HCT116 (cell line): ENCODE measurements around the gene TMEM121B. TPM values are rescaled to one million over a fixed set of nuclear protein-coding genes. Genes with fewer than 3 reads are reported as not detected.

Experiments
- ATAC-seq: fragments of 200-7000 bp; cut with Tn5 transposase; 2 replicates; pipeline ENCODE4 v1.9.1; 2020; ENCODE audit warnings: mild to moderate bottlenecking, moderate library complexity
- BruUV-seq: library from RNA; stranded (reverse); fragments of 400-500 nt; replicated peaks from 2 replicates; lab custom pipeline; 2021; lab: Mats Ljungman, UMichigan
- CTCF ChIA-PET: fragments of 300-600 bp; sonication (Branson Sonifier 250); formaldehyde crosslinking; loops from one replicate; lab custom pipeline; 2021; ENCODE audit warnings: antibody characterized with exemption; lab: Charles Lee
- POLR2A ChIA-PET: fragments of 300-600, 350-600 bp; sonication (Branson Sonifier 250); formaldehyde crosslinking; loops from one replicate; lab custom pipeline; 2021; ENCODE audit warnings: antibody characterized with exemption; lab: Charles Lee
- RAD21 ChIA-PET, 2 experiments: fragments of 300-600 bp; sonication (Branson Sonifier 250); formaldehyde crosslinking; loops; one replicate each; lab custom pipeline; 2023; ENCODE audit warnings: low total read pairs in 2 of 2; ENCODE audit not compliant: uncharacterized antibody in 2 of 2, unreplicated experiment in 2 of 2, low non-redundant PET in 1 of 2; lab: Charles Lee
- DNase-seq: peaks from one replicate; pipeline ENCODE4 v3.0.0-alpha.2; 2010; ENCODE audit warnings: low read depth, low spot score
- H2AFZ ChIP-seq: fragments of 200-600 bp; shearing (Covaris generic), sonication (generic); 2 replicates; pipeline ENCODE4 v1.6.1; 2017; ENCODE audit warnings: low read depth, mixed run types, mixed read lengths, antibody characterized with exemption, low read length; ENCODE audit not compliant: poor library complexity, severe bottlenecking
- H3K27ac ChIP-seq: 2 replicates; pipeline ENCODE4 v1.5.1; 2012; ENCODE audit warnings: low read depth, low read length
- H3K27me3 ChIP-seq: fragments of 200-600 bp; sonication (generic); 2 replicates; pipeline ENCODE4 v1.6.1; 2016; ENCODE audit warnings: mixed run types, low read length, mixed read lengths; ENCODE audit not compliant: insufficient read depth
- H3K36me3 ChIP-seq, 2 experiments: fragments of 200-500 bp in 1 of 2; fragments of 200-600 bp in 1 of 2; sonication (Bioruptor generic) in 1 of 2; sonication (generic) in 1 of 2; 2 replicates each; pipeline versions ENCODE4 v1.5.1 to v1.6.1; 2014 to 2016; ENCODE audit warnings: low read length in 2 of 2, inconsistent platforms in 1 of 2, mixed read lengths in 1 of 2, mixed run types in 1 of 2; ENCODE audit not compliant: insufficient read depth in 2 of 2, control insufficient read depth in 1 of 2
- H3K4me1 ChIP-seq, 2 experiments: fragments of 200-600 bp in 1 of 2; sonication (generic) in 1 of 2; 2 replicates each; pipeline versions ENCODE4 v1.5.1 to v1.6.1; 2012 to 2017; ENCODE audit warnings: low read length in 2 of 2, inconsistent platforms in 1 of 2, mild to moderate bottlenecking in 1 of 2, mixed read lengths in 1 of 2, mixed run types in 1 of 2, moderate library complexity in 1 of 2; ENCODE audit not compliant: insufficient read depth in 2 of 2, control insufficient read depth in 1 of 2
- H3K4me2 ChIP-seq: fragments of 200-600 bp; sonication (generic); 2 replicates; pipeline ENCODE4 v1.6.1; 2017; ENCODE audit warnings: mixed run types, low read length, mixed read lengths
- H3K4me3 ChIP-seq, 2 experiments: fragments of 200-600 bp in 1 of 2; sonication (generic) in 1 of 2; replicated peaks in 1 of 2; 2 replicates each; pipeline ENCODE4 v1.5.1; 2011 to 2016; ENCODE audit warnings: low read length in 2 of 2, control low read depth in 1 of 2, low read depth in 1 of 2, mild to moderate bottlenecking in 1 of 2, mixed read lengths in 1 of 2, mixed run types in 1 of 2
- H3K79me2 ChIP-seq: fragments of 200-600 bp; sonication (generic); 2 replicates; pipeline ENCODE4 v1.6.1; 2017; ENCODE audit warnings: mild to moderate bottlenecking, mixed run types, low read length, moderate library complexity, mixed read lengths; ENCODE audit not compliant: insufficient read depth
- H3K9ac ChIP-seq: fragments of 200-600 bp; sonication (generic); 2 replicates; pipeline ENCODE4 v1.6.1; 2016; ENCODE audit warnings: low read length, mixed read lengths
- H3K9me2 ChIP-seq: fragments of 200-600 bp; sonication (generic), shearing (Covaris generic); 2 replicates; pipeline ENCODE4 v1.6.1; 2017; ENCODE audit warnings: mixed run types, mild to moderate bottlenecking, moderate library complexity; ENCODE audit not compliant: insufficient read depth
- H3K9me3 ChIP-seq, 2 experiments: fragments of 200-500 bp in 1 of 2; fragments of 200-600 bp in 1 of 2; sonication (Bioruptor generic) in 1 of 2; sonication (generic) in 1 of 2; 2 replicates each; pipeline ENCODE4 v1.6.1; 2014 to 2017; ENCODE audit warnings: low read length in 2 of 2, mixed read lengths in 2 of 2, inconsistent platforms in 1 of 2, low read depth in 1 of 2, mild to moderate bottlenecking in 1 of 2, mixed run types in 1 of 2, moderate library complexity in 1 of 2; ENCODE audit not compliant: control insufficient read depth in 1 of 2, insufficient read depth in 1 of 2
- H4K20me1 ChIP-seq: fragments of 200-600 bp; sonication (generic), shearing (Covaris generic); 2 replicates; pipeline ENCODE4 v1.6.1; 2017; ENCODE audit warnings: mixed run types, mild to moderate bottlenecking, moderate library complexity; ENCODE audit not compliant: insufficient read depth
- CBX3 ChIP-seq: IDR thresholded peaks from 2 replicates; pipeline ENCODE4 v1.6.1; 2012; ENCODE audit warnings: low read depth
- CEBPB ChIP-seq: IDR thresholded peaks from 2 replicates; pipeline ENCODE4 v1.6.1; 2012; ENCODE audit warnings: low read depth
- EGR1 ChIP-seq: IDR thresholded peaks from 2 replicates; pipeline ENCODE4 v1.6.1; 2012; ENCODE audit warnings: low read depth
- ELF1 ChIP-seq: IDR thresholded peaks from 2 replicates; pipeline ENCODE4 v1.6.1; 2012; ENCODE audit warnings: low read depth, borderline replicate concordance
- EZH2phosphoT487 ChIP-seq: fragments of 200-600 bp; IDR thresholded peaks from 2 replicates; pipeline ENCODE4 v1.6.1; 2018; ENCODE audit warnings: antibody characterized with exemption, borderline replicate concordance
- FOSL1 ChIP-seq: IDR thresholded peaks from 2 replicates; pipeline ENCODE4 v1.6.1; 2012; ENCODE audit warnings: low read depth
- POLR2AphosphoS5 ChIP-seq: IDR thresholded peaks from 2 replicates; pipeline ENCODE4 v1.6.1; 2011; ENCODE audit warnings: mild to moderate bottlenecking, low read depth, low read length, moderate library complexity
- SP1 ChIP-seq: IDR thresholded peaks from 2 replicates; pipeline ENCODE4 v1.6.1; 2012; ENCODE audit warnings: low read depth
- YY1 ChIP-seq: IDR thresholded peaks from 2 replicates; pipeline ENCODE4 v1.6.1; 2011; ENCODE audit warnings: low read length, low read depth, moderate library complexity, mild to moderate bottlenecking; ENCODE audit not compliant: insufficient replicate concordance; ENCODE audit errors: extremely low read depth
- ZNF274 ChIP-seq: fragments of 200-500 bp; sonication (Bioruptor generic); IDR thresholded peaks from 2 replicates; pipeline ENCODE4 v1.6.1; 2014; ENCODE audit warnings: mild to moderate bottlenecking, low read depth, low read length, inconsistent platforms
- intact Hi-C: fragments of 100-400 bp; cut with micrococcal nuclease; formaldehyde crosslinking; loops from 2 replicates; pipeline ENCODE4 v1.10.0; 2022
- total RNA-seq: library from RNA; stranded (reverse); gene quantifications from one replicate; pipeline ENCODE4 v1.2.1, GENCODE V29; 2021; ENCODE audit not compliant: unreplicated experiment
- TF ChIP-seq, protein P1 (sequence below): IDR thresholded peaks from 2 replicates; pipeline ENCODE4 v1.6.1; 2012
- TF ChIP-seq, protein P2 (sequence below), 3 experiments: fragments of 200-600 bp in 1 of 3; sonication (generic) in 1 of 3; IDR thresholded peaks in 2 of 3; conservative IDR thresholded peaks in 1 of 3; 2 replicates each; pipeline ENCODE4 v1.5.1; 2012 to 2017; ENCODE audit warnings: low read depth in 2 of 3, low read length in 2 of 3, antibody characterized with exemption in 1 of 3, borderline replicate concordance in 1 of 3, control low read depth in 1 of 3, mild to moderate bottlenecking in 1 of 3, mixed read lengths in 1 of 3, mixed run types in 1 of 3, moderate library complexity in 1 of 3; ENCODE audit not compliant: insufficient read depth in 1 of 3
- TF ChIP-seq, protein P3 (sequence below): IDR thresholded peaks from 2 replicates; pipeline ENCODE4 v1.6.1; 2011; ENCODE audit warnings: mild to moderate bottlenecking, low read length, moderate library complexity; ENCODE audit not compliant: insufficient replicate concordance; ENCODE audit errors: extremely low read depth
- TF ChIP-seq, protein P4 (sequence below): IDR thresholded peaks from 2 replicates; pipeline ENCODE4 v1.6.1; 2012; ENCODE audit warnings: low read depth

Gene TMEM121B
- total RNA-seq, 1 experiment from 2014 or later: 0.57 TPM

DNA sequence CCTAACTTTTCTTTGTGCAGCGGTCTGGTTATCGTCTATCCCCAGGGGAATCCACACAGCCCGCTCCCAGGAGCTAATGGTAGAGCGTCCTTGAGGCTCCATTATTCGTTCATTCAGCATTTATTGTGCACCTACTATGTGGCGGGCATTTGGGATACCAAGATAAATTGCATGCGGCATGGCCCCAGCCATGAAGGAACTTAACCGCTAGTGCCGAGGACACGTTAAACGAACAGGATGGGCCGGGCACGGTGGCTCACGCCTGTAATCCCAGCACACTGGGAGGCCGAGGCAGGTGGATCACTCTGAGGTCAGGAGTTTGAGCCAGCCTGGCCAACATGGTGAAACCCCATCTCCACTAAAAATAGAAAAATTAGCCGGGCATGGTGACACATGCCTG lies 11.2 kb downstream of the TMEM121B start (continued):
- no peak for TF ChIP-seq ELF1
- TF ChIP-seq EGR1: no peak
- TF ChIP-seq YY1: no peak
- TF ChIP-seq, protein P1, sequence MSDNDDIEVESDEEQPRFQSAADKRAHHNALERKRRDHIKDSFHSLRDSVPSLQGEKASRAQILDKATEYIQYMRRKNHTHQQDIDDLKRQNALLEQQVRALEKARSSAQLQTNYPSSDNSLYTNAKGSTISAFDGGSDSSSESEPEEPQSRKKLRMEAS: no peak
- no peak for TF ChIP-seq FOSL1
- no peak for TF ChIP-seq SP1

DNA sequence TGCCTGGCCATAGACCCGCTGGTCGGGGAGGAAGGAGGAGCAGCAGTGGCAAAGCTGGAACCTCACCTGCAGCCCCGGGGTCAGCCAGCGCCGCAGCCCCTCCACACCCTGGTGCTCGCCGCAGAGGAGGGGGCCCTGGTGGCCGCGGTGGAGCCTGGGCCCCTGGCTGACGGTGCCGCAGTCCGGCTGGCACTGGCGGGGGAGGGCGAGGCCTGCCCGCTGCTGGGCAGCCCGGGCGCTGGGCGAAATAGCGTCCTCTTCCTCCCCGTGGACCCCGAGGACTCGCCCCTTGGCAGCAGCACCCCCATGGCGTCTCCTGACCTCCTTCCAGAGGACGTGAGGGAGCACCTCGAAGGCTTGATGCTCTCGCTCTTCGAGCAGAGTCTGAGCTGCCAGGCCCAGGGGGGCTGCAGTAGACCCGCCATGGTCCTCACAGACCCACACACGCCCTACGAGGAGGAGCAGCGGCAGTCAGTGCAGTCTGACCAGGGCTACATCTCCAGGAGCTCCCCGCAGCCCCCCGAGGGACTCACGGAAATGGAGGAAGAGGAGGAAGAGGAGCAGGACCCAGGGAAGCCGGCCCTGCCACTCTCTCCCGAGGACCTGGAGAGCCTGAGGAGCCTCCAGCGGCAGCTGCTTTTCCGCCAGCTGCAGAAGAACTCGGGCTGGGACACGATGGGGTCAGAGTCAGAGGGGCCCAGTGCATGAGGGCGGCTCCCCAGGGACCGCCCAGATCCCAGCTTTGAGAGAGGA lies 11.9 kb downstream of the TMEM121B start:
- Histone ChIP-seq H3K79me2 (no peaks in the 10 kb centered on the region), H3K27me3 (no peaks in the 10 kb centered on the region), H3K9me3 (no peaks in the 10 kb centered on the region), H3K4me1 (no peaks in the 10 kb centered on the region), H3K9ac (no peak overlapping the region), H3K4me3 (no peak overlapping the region), H4K20me1 (no peaks in the 10 kb centered on the region), H2AFZ (no peak overlapping the region), H3K9me2 (no peaks in the 10 kb centered on the region), H3K36me3 (peaks cover 0 to 5% of the 10 kb centered on the region in 2 experiments; a peak in 1 of 4 replicates), H3K27ac (no peak overlapping the region), H3K4me2 (no peak overlapping the region)
- ChIA-PET RAD21 (no interaction called here), CTCF (no interaction called here), POLR2A (no interaction called here)
- ATAC-seq: no peak
- TF ChIP-seq CEBPB: no peak
- TF ChIP-seq, protein P2, sequence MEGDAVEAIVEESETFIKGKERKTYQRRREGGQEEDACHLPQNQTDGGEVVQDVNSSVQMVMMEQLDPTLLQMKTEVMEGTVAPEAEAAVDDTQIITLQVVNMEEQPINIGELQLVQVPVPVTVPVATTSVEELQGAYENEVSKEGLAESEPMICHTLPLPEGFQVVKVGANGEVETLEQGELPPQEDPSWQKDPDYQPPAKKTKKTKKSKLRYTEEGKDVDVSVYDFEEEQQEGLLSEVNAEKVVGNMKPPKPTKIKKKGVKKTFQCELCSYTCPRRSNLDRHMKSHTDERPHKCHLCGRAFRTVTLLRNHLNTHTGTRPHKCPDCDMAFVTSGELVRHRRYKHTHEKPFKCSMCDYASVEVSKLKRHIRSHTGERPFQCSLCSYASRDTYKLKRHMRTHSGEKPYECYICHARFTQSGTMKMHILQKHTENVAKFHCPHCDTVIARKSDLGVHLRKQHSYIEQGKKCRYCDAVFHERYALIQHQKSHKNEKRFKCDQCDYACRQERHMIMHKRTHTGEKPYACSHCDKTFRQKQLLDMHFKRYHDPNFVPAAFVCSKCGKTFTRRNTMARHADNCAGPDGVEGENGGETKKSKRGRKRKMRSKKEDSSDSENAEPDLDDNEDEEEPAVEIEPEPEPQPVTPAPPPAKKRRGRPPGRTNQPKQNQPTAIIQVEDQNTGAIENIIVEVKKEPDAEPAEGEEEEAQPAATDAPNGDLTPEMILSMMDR (IDR thresholded peaks at IDR 0.05 in 2 of 3, conservative IDR thresholded peaks at IDR 0.05 in 1 of 3; ENCODE audit: borderline replicate concordance in 1 of 3, insufficient read depth in 1 of 3, low read depth in 2 of 3, low read length in 2 of 3): no peak
- TF ChIP-seq POLR2AphosphoS5: no peak
- TF ChIP-seq, protein P1: no peak
- TF ChIP-seq YY1: no peak
- TF ChIP-seq CBX3: no peak
- TF ChIP-seq, protein P3, sequence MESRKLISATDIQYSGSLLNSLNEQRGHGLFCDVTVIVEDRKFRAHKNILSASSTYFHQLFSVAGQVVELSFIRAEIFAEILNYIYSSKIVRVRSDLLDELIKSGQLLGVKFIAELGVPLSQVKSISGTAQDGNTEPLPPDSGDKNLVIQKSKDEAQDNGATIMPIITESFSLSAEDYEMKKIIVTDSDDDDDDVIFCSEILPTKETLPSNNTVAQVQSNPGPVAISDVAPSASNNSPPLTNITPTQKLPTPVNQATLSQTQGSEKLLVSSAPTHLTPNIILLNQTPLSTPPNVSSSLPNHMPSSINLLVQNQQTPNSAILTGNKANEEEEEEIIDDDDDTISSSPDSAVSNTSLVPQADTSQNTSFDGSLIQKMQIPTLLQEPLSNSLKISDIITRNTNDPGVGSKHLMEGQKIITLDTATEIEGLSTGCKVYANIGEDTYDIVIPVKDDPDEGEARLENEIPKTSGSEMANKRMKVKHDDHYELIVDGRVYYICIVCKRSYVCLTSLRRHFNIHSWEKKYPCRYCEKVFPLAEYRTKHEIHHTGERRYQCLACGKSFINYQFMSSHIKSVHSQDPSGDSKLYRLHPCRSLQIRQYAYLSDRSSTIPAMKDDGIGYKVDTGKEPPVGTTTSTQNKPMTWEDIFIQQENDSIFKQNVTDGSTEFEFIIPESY: no peak
- no peak for TF ChIP-seq FOSL1
- TF ChIP-seq, protein P4, sequence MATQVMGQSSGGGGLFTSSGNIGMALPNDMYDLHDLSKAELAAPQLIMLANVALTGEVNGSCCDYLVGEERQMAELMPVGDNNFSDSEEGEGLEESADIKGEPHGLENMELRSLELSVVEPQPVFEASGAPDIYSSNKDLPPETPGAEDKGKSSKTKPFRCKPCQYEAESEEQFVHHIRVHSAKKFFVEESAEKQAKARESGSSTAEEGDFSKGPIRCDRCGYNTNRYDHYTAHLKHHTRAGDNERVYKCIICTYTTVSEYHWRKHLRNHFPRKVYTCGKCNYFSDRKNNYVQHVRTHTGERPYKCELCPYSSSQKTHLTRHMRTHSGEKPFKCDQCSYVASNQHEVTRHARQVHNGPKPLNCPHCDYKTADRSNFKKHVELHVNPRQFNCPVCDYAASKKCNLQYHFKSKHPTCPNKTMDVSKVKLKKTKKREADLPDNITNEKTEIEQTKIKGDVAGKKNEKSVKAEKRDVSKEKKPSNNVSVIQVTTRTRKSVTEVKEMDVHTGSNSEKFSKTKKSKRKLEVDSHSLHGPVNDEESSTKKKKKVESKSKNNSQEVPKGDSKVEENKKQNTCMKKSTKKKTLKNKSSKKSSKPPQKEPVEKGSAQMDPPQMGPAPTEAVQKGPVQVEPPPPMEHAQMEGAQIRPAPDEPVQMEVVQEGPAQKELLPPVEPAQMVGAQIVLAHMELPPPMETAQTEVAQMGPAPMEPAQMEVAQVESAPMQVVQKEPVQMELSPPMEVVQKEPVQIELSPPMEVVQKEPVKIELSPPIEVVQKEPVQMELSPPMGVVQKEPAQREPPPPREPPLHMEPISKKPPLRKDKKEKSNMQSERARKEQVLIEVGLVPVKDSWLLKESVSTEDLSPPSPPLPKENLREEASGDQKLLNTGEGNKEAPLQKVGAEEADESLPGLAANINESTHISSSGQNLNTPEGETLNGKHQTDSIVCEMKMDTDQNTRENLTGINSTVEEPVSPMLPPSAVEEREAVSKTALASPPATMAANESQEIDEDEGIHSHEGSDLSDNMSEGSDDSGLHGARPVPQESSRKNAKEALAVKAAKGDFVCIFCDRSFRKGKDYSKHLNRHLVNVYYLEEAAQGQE: no peak
- no peak for TF ChIP-seq ZNF274
- TF ChIP-seq EZH2phosphoT487: no peak
- TF ChIP-seq EGR1: no peak
- no peak for DNase-seq
- no TSS peak for BruUV-seq
- intact Hi-C loops: no loop called here
